GM12892 (cell line): Measurements from ENCODE around the gene EPHA6.

Experiments
- POLR2A ChIP-seq: IDR thresholded peaks from 2 replicates; pipeline ENCODE4 v1.6.1; 2011; ENCODE audit warnings: low read depth, low read length, control low read depth
- POLR2AphosphoS5 ChIP-seq: IDR thresholded peaks from 2 replicates; pipeline ENCODE4 v1.6.1; 2011; ENCODE audit warnings: low read depth, low read length, control low read depth

GRCh38 chr3:97720417-97720816 is 906.0 kb downstream of the EPHA6 start:
- TF ChIP-seq POLR2A (no peak), POLR2AphosphoS5 (no peak)
